Cerebellar nuclear complex (tissue), 1 donor: Measurements from ENCODE around the gene MRPL14.

ENCODE experiments used
- DNase-seq, 2 experiments: peaks; one replicate each; lab custom pipeline; 2025; lab: John Stamatoyannopoulos, UW

Gene MRPL14

DNA sequence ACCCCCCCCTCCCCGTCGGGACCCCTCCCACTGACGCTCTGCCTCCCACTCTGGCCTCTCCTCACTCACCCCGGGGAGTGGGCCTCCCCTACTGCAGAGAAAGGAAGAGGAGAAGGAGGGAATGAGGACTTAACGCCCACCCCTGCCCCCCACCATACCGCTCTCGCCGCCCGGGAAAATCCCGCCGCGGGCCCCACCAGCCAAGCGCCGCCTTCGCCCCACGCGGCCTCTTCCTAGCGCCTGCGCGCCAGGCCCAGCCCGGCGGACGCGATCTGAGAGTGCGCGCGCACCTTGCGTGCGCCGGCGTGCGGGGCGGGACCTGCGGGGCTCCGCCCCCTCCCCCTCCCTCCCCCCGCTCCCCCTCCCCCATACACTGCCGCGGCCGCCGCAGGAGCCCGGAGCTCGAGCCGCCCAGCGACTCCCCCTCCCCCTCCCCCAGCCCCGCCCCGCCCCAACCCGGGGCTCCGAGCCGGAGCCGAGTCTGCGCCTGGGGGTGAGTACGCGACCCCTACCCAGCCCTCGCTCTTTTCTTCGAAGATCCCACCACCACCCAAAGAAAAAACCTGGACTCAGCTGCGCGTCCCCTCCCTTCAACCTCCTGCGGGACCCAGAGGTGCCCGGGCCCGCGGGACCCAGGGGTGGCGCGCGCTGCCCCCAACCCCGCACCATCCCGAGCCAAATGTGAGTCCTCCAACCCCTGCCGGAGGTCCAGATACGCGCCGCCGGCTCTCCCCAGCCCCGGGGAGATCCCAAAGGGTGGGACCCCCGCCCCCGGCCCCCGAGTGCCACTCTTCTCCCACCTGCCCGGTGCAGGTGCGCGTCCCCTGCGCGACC is at the start of gene MRPL14, which contains the start of gene TMEM63B:
Gene MRPL14, minus strand, starts transcription at position 267 of the 834 bp plus-strand sequence. CDS start 10,841 bp downstream, outside the sequence.
Gene TMEM63B, plus strand, starts transcription at position 369 of the 834 bp plus-strand sequence. CDS start 7,031 bp downstream, outside the sequence.
- peak in 1 of 2 experiments; percentile 45 for DNase-seq

DNA sequence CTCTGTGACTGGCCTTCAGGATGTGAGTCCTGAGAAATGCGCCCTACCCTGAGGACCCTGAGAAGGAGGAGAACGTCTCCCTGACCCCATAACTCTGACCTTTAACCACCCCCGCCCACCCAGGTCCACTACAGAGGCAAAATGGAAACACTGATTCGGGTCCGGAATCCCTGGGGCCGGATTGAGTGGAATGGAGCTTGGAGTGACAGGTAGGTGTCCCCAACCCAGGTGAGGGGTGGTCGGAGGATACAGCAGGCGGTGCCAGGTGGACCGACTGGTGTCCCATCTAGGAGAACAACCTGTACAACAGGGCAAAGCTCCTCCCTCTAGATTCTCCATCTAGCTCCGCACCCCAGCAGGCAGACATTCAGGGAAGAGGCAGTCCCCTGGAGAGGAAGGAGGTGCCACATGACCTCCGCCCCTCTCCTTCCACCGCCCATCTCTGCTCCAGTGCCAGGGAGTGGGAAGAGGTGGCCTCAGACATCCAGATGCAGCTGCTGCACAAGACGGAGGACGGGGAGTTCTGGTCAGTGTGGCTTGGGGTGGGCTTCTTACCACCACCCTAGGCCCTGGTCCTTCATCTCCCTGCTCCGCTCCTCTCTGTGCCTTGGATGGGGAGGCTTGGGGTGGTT is 49.0 kb upstream of the MRPL14 start:
- DNase-seq, result no peak

DNA sequence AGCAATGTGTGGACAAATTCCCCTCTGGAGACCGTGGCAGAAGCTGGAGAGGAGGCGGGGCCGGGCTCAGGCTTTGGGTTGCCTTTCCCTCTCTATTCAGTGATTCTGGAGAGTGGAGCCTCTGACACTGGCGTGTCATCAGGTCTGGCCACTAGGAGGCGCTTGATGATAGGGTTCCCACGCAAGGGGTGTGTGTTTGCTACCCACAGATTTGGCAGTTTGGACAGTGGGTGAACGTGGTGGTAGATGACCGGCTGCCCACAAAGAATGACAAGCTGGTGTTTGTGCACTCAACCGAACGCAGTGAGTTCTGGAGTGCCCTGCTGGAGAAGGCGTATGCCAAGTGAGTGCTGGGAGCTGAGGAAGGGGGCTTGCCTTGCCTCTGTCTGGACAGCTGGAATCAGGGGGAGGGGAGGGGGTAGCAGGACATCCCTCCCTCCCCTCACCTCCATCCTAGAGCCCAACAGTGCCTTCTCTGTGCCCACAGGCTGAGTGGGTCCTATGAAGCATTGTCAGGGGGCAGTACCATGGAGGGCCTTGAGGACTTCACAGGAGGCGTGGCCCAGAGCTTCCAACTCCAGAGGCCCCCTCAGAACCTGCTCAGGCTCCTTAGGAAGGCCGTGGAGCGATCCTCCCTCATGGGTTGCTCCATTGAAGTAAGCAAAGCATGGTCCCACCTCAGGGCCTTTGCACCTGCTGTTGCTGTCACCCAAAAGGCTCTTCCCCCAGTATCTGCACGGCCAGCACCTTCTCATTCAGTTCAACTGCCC is 45.7 kb upstream of the MRPL14 start:
- peak in 1 of 2 experiments; percentile 60 for DNase-seq

DNA sequence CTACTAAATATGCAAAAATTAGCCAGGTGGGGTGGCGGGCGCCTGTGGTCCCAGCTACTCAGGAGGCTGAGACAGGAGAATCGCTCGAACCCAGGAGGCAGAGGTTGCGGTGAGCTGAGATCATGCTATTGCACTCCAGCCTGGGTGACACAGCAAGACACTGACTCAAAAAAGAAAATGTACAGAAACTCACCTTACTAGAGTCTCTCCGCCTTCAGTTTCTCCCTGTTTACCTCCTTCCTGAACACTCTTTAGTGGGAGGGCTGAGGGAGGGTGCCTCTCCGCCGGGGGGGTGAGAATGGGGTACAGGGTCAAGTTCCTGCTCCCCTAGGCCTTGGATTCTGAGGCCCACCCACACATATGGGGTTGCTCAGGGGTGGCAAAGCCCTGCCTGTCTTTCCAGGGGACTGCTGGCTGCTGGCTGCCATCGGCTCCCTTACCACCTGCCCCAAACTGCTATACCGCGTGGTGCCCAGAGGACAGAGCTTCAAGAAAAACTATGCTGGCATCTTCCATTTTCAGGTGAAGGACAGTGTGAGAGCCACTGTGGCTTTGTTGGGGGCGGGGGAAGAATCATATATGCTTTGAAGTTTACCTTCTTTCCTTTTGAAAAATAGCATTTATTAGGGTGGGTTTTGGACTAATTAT is 44.8 kb upstream of the MRPL14 start:
- DNase-seq, result no peak

DNA sequence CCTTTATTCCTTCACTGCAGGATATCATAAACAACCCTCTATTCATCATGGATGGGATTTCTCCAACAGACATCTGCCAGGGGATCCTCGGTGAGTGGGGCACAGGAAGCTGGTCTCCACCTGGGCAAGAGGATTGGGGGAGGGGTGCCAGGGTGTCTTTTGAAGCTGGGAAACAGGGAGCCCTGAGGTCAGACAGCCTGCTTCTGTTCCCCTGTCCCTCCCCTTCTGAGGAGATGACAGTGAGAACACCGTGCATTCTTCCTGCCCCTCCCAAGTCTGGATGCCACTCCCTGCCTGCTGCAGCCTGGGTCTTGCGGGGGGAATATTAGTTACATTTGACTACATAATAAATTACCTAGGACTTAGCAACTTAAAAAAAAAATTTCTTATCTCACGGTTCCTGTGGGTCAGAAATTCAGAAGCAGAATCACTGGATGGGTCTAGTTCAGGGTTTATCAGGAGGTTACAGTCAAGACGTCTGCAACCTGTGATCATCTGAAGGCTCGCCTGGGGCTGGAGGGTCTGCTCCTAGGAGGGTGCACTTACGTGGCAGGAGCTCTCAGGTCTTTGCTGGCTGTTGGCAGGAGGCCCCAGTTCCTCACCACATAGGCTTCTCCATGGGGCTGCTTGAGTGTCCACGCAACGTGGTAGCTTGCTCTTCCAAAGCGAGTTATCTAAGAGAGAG is 42.8 kb upstream of the MRPL14 start:
- no peak for DNase-seq

DNA sequence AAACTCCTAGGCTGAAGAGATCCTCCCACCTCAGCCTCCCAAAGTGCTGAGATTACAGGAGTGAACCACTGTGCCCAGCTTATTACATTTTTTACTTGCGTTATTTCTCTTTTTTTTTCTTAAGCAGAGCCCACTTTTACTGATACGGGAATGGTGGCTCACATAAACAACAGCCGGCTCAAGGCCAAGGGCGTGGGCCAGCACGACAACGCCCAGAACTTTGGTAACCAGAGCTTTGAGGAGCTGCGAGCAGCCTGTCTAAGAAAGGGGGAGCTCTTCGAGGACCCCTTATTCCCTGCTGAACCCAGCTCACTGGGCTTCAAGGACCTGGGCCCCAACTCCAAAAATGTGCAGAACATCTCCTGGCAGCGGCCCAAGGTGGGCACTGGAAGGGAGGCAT is 41.9 kb upstream of the MRPL14 start:
- no peak for DNase-seq

DNA sequence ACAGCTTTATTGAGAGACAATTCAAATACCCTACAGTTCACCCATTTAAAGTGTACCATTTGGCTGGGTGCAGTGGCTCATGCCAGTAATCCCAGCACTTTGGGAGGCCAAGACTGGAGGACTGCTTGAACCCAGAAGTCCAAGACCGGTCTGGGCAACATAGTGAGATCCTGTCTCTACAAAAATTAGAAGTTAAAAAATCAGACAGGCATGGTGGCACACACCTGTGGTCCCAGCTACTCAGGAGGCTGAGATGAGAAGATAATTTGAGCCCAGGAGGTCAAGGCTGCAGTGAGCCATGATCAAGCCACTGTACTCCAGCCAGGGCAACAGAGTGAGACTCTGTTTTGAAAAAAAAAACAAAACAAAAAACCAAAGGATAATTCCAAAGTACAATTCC is 40.3 kb upstream of the MRPL14 start:
- no peak for DNase-seq

DNA sequence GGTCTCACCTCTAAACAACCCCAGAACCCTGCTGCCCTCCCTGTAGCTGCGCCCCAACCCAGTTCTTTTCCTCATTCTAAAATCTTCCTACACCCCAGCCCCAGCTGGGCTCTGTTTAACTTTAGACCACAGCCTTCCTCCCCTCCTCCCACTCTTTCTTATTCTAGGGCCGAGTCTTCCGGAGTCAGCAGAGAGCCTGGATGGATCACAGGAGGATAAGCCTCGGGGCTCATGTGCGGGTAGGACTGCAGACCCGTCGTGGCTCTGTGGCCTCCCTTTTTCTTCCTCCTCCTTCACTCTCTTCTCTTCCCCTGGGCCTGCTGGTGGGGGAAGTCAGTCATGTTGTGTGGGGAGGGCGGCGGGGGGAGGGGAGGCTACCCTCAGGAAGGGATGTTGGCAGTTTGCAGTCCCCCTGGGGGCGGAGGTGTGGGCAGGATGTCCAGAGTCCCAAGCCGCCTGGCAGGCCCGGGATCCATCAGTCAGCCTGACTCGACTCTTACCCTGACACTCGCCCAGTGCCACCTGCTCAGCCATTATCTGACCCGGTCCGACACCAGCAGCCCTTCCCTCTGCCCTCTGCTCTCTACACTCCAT is 39.4 kb upstream of the MRPL14 start:
- no peak for DNase-seq

DNA sequence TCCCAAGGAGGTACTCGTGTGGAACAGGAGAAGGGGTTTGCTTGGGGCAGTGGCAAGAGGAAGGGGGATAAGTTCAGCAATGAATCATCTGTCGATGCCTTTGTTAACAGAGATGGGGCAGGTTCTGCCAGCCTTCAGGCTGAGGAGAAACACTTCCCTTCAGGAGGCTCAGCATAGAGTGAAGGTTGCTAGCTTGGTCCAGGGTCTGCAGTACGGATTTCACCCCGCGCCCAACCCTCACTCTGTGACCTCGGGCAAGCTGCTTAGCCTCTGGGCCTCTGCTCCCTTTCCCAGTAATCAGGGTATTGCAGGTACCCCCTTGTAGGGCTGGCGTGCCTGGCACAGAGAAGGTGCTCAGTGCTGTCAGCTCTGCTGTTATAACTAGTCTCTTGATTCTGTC is 38.9 kb upstream of the MRPL14 start:
- DNase-seq, result no peak

DNA sequence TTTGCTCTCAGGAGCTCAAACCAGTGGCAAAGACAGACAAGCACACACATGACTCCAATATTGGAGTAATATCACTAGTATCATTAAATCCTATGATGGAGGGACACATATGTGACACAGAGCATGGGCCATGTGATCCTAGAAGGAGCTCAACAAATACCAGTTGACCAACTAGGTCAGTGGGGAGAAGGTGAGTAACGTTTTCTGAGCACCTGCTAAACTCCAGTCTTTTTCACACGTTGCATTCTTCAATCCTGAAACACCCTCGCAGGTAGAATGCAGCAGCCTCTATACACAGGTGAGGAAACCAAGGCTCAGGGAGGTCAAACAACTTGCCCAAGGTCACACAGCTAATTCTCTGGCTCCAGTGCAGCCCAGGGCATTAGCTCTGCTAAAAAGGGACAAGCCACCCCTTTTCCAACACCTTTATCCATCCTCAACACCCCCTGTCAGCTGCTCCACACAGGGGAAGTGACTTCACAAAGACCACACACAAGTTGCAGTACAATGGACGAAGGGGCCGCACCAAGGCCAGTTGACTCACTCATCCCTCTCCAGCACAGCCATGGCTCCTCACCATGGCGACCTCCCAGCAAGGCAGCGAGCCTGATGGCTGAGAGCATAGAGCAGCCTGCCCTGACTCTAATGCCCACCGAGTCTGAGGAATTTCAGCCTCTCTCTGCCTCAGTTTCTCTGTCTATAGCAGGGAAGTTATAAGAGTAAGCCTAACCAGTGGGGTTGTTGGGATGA is 35.8 kb upstream of the MRPL14 start:
- DNase-seq, result no peak

DNA sequence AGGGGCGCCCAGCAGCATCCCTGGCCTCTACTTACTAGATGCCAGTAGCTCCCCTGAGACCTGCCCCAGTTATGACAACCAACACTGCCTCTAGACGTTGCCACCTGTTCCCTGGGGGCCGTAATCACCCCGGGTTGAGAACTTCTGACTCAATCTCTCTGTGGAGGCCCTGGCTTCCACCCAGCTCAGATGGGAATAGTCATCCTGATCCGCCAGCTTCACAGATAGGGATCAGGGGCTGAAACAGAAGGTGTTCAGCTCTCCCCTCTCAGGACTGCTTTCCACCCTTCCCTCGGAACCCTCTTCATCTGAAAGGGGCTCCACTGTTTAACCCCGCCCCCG is 34.7 kb upstream of the MRPL14 start:
- no peak for DNase-seq

DNA sequence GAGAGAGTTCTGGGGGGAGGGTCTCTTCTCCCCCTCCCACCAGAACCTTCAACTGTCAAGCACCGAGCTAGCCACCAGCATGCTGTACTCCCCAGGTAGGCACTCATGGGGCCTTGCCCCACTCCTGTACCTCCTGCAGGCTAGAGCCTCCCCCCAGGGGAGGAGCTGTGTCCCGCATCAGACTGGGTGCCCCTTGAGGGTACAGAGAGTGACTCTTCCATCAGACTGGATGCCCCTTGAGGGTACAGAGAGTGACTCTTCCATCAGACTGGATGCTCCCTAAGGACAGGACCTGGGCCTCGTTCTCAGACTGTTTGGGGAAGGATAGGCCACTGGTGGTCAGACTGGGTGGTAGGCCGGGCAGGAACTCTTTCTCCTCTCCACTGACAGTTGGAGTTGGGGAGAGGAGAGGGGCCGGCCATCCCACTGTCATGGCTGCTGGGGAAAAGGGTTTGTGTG is 31.5 kb upstream of the MRPL14 start, which contains the start of gene CAPN11:
Gene CAPN11, plus strand, starts transcription at position 51 of the 459 bp plus-strand sequence. Its CDS starts 29 bp downstream, at position 80.
- no peak for DNase-seq

DNA sequence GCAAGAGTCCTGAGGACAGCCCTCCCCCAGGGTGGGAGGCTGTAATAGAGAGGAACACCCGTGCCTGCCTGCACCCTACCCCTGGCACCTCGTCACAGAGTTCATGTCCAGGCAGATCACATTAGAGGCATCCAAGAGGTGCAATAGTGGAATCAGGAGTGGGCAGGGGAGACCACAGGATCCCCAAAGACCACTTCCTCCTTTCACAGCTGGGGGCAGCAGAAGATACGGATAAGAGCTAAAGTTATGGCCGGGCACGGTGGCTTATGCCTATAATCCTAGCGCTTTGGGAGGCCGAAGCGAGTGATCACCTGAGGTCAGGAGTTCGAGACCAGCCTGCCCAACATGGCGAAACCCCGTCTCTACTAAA is 29.9 kb upstream of the MRPL14 start:
- no peak for DNase-seq

DNA sequence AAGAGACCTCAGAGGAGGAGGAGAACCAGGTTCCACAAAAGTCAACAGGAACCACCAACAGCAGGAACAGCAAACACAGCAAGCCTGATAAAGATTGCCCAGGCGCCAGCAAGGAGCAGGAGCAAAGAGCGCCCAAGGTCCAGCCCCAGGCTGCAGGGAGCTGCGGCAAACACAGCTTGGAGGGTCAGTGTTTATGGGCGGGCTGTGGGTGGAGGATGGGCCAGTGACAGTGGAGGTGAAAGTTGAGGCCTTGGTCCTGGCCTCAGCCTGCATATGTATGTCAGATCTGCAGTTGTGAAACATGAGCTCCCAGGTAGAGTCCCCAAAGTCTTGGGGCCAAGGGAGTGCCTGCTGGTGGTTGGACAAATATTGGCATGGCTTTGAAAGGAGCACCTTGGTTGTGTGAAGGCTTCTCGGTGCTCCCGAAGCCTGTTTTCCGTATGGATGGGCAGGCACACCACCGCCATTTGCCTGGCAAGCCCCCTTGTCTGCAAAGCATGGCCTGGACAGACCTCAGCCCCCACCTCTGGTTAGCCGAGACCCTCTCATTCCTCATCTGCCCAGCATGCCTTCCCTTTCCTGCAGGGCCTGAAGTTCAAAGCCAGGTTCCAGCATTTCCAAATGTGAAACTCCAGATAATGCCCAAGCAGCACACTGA is 29.4 kb upstream of the MRPL14 start:
- no peak for DNase-seq

DNA sequence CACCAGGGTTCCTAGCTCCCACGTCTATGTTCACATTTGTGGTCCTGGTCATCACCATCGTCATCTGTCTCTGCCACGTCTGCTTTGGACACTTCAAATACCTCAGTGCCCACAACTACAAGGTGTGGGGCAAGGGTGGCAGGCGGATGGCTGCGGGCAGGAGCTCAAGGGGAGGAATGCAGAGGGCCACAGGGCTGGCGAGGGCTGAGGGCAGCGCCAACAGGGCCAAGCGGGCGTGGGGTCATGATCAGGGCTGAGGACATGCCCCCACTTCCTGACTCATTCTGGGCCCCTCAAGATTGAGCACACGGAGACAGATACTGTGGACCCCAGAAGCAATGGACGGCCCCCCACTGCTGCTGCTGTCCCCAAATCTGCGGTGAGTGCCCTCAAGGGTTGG is 26.8 kb upstream of the MRPL14 start:
- no peak for DNase-seq

DNA sequence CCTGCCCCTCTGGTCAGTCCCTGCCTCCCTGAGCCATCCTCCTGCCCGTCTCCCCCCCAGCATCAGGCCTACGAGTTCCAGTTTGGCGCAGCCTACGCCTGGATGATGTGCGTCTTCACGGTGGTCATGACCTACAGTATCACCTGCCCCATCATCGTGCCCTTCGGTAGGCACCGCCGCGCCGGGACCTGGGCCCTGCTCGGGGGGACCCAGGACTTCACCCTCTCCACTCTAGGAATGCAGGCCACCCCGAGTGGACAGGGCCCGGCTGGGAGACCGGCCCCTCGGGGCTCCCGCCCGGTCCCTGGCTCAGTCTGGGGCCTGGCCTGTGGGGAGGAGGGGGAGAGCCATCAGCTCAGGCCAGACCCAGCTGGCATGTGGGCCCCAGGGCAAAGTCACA is 25.3 kb upstream of the MRPL14 start:
- DNase-seq, result no peak

DNA sequence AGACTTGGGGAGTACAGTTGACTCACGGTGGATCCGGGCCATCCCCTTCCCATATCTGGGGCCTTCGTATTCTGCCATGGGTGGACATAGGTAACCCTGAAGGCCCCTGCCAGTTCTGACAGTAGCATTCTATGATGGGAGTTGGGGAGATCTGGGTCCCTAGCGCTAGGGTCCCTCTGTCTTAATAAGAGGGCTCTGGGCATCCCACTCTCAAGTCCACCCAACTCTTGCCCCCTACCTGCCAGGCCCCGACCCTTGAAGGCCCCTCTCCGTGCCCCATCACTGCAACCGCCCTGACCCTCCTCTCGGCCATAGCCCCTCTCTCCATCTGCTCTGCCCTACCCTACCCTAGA is 24.8 kb upstream of the MRPL14 start:
- no peak for DNase-seq

DNA sequence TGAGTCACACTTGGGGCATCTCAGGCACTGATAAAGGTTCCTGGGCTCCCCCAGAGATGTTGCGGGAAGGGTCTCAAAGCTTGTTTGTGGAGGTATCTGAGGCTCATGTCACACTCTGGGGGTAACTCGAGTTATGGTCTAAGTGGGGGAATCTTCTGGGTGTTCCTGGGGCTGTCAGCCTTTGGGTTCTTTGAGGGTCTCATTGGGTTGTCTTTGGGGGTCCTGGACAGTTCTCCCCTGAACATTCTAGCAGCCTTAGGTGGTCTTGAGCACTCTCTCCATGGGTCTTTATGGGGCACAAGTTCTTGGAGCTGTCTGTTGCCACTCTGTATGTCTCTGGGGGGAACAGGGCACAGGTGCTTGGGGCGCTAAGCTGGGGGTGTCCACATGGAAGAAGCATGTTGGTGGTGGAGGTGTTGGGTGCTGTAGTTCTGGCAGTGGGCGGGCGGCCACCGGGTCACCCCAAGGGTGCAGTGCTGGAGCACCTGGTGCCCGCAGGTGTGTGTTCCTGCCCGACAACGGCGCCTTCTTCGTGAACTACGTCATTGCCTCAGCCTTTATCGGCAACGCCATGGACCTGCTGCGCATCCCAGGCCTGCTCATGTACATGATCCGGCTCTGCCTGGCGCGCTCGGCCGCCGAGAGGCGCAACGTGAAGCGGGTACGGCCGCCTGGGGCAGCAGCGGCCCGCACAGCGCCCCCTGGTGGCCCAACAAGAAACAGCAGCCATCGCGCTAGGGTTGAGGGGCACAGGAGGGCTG is 24.3 kb upstream of the MRPL14 start:
- DNase-seq, result peak in 1 of 2 experiments; percentile 6

DNA sequence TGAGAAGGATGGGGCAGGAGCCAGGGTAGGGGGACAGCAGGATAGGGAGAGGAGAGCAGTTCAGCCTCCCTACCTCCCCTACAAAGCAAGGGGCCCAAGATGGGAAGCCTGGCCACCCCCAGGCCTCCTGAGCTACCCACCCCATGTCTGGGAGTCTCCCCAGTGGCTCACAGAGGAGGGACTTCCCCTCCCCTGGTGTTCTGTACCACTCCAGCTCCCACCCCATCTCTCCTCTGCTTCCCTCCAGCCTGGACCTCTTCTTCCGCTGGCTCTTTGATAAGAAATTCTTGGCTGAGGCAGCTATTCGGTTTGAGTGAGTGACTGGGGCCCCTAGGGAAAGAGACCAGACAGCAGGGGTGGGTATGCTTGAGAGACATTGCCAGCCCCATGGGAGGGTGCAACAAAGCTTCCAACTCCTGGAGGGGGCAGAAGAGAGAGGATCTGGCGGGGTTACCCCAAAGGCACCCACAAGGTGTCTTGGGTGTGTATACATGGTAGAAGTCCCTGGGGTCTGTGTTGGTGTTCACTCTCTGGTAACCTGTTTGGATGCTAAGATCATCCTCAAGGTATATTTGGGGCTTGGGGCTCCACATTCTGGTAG is 23.2 kb upstream of the MRPL14 start:
- no peak for DNase-seq
